Measurements from ENCODE around the gene GRB14.

Gene GRB14

DNA sequence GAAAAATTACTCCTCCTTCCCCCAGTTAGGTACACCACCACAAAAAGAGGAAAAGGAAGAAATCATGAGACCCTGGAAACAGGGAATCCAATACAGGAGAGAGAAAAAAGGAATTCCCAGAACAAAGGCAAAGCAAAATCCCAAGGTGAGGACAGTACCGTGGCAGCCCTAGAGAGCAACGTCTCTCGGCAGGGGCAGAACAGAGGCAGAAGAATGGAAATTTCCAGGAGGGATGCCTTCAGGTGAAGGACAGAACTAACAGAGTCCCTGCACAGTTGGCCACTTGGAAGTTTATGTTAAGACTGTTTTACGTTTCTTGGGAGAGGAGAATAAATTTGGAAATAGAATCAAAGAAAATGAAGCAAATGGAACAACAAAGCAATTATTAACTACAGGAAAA lies 27.7 kb downstream of the GRB14 start:
- TF ChIP-seq ZNF274 (IDR thresholded peaks at IDR 0.05; ENCODE audit: low read depth, low read length), result no peak

DNA sequence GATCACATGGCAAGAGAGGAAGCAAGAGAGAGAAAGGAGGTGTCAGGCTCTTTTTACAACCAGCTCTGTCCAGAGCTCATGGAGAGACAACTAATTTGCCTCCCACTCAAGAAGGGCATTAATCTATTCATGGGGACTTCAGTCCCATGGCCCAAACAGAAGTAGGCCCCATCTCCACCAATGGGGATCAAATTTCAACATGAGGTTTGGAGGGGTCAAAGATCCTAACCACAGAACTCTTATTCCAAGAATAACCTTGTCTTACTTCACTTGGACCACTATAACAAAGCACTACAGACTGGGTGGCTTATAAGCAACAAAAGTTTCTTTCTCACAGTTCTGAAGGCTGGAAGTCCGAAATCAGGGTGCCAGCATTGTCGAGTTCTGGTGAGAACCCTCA lies 31.8 kb downstream of the GRB14 start:
- TF ChIP-seq ZNF274 (IDR thresholded peaks at IDR 0.05; ENCODE audit: low read depth, low read length), result no peak
- no peak overlapping the region for H3K4me3 ChIP-seq (ENCODE audit: low read length)

More for the DNA sequence above, 27.7 kb downstream of the GRB14 start:
- H3K4me3 ChIP-seq (ENCODE audit: low read length), result no peak overlapping the region

DNA sequence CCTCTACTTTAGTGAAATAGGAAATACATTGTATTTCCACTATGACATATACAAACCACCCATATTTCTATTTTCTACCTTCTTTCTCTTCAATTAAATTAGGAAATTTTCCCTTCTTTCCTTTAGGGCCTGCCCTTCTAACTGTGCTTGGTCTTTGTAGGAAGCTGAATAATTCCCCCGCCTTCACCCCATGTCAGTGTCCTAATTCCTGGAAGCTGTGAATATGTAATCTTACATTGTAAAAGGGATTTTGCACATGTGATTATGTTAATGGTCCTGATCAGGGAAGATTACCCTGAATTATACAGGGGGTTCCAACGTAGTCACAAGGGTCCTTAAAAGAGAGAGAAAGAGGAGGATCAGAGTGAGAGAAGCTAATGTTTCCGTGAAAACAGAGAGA lies 40.2 kb downstream of the GRB14 start:
- no peak overlapping the region for H3K4me3 ChIP-seq (ENCODE audit: low read length)
- no peak for TF ChIP-seq ZNF274 (IDR thresholded peaks at IDR 0.05; ENCODE audit: low read depth, low read length)

DNA sequence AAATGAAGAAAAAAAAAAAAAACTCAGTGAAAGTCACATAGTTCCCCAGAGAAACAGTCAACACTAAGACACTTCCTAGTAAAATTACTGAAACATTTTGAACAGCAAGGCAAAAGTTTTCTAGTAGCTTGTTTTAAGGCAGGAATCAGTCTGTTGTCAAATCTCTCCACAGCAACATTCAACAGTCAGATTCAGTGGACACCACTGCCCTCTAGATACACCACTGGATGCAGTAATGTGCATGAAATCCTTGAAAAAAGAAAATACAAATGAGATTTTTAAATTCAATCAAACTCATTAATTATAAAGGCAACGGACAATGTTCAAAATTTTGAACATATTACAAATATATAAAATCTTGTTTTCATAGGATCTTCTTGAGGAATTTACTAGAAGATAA lies 46.4 kb downstream of the GRB14 start:
- TF ChIP-seq ZNF274 (IDR thresholded peaks at IDR 0.05; ENCODE audit: low read depth, low read length), result no peak
- H3K4me3 ChIP-seq (ENCODE audit: low read length), result no peak overlapping the region

DNA sequence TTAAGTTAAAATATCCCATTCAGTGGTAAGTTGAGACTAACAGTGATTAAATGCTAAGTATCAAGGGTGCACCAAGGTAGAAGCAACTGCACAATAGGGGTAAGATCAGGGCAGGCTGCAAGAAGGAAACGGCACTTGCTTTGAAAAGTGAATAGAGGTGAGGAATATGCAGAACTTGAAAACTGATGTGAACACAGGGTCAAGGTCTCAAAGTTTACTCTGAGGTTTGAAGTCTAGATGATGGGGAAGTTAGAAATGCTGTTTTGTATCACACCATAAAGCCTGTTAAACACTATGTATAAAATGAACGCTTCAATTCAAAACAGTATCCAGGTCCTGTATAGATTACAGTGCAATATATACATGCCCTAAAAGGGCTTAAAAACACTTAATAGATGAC lies 50.8 kb downstream of the GRB14 start:
- H3K4me3 ChIP-seq (ENCODE audit: low read length), result no peak overlapping the region
- TF ChIP-seq ZNF274 (IDR thresholded peaks at IDR 0.05; ENCODE audit: low read depth, low read length), result no peak

DNA sequence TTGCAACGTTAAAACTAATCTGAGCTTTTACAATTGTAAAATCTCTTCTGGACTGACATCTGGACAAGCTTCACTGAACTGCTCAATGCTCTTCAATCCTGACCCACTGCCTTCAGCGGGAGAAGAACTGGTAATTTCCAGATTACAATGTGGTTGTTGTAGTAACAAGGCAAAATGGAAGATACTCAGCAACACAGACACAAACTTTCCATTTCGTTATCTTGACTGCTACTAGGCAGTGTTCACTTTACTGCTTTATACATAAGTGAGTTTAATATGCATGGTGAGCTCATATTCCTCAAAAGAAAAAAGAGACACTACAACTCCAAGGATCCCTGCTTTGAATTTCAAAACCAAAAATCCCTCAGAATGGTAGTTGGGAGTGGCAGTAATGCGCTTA lies 51.9 kb downstream of the GRB14 start:
- H3K4me3 ChIP-seq (ENCODE audit: low read length), result no peak overlapping the region

DNA sequence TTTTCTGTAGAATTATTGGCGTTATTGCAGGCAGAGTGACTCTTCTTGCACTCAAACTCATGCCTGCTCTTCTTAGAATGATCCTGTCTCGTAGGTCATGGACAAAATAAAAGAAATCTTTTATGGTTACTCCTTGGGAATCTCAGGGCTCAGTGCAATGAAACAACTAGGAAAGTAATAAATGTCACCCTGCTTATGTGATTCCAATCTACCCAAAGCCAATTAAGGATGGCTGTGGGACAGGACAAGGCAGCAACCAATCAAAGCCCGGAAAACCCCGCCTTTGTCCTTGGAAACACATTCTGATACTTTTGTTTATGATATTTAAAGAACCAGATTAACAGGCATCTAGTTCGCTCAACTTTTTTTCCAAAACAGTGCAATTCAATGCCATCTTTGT lies 53.0 kb downstream of the GRB14 start:
- TF ChIP-seq ZNF274 (IDR thresholded peaks at IDR 0.05; ENCODE audit: low read depth, low read length), result no peak
- H3K4me3 ChIP-seq (ENCODE audit: low read length), result no peak overlapping the region

More for the DNA sequence above, 51.9 kb downstream of the GRB14 start:
- TF ChIP-seq ZNF274 (IDR thresholded peaks at IDR 0.05; ENCODE audit: low read depth, low read length), result no peak

DNA sequence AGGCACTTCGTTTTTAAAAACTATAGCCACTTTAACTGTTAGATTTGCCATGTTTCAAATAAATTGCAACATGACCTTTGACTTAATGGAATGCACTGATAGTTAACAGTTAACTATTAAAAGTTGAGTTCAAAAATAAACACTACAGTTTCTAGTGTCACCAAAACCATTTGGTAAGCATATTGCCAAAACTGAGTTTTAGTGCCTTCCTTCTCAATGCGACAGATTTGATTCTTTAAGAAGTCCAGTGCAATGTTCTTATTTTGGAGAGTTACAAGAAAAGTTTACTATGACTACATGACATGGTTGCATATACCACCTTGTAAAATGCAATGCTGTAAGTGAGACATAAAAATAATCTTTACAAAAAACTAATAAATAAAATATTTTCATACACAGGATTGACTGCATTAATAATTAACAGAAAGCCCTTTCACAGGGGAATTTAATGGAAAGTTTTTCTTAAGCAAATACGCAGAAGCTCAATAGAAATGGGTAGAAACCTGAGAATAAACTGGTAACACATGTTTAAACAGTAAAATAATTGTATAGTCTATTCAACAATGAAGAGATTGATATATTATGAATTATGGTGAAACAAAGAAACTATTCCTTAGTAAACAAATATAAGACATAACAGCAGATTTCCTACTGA lies 53.8 kb downstream of the GRB14 start:
- H3K4me3 ChIP-seq (ENCODE audit: low read length), result no peak overlapping the region
- no peak for TF ChIP-seq ZNF274 (IDR thresholded peaks at IDR 0.05; ENCODE audit: low read depth, low read length)

DNA sequence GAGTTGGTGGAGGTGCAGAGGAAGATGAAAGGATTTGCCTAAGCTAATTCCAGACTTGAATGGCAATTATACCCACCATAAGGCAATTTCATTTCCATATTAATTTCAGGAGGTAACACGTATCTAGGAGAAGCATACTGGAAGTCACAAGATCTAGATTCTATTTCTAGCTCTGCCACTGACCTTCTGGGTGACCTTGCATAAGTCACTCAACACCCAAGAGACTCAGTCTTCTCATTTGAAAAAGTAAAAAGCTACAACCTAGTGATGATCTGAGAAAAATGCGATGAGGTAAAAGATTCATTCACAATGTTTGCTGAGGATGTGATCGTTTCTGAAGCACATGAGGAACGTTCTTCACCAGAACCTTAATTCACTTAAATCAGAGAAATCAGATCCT lies 55.9 kb downstream of the GRB14 start:
- TF ChIP-seq ZNF274 (IDR thresholded peaks at IDR 0.05; ENCODE audit: low read depth, low read length), result no peak
- no peak overlapping the region for H3K4me3 ChIP-seq (ENCODE audit: low read length)

DNA sequence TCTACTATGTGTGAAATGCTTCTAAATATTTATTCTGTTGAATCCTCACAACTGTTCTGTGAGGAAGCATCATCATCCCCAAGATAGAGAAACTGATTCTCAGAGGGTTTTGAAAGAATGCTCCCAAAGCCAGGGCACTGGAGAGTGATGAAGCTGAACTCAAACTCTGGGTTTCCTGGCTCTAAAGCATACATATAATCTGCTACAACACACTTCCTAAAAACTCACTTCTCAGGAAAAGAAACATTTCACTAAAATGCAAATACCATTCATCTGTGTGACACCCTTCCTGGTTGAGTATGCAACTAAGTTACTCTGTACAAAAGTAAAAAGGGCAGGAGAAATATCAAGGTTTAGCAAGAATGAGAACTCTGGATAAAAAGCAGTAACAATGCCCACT lies 58.6 kb downstream of the GRB14 start:
- no peak for TF ChIP-seq ZNF274 (IDR thresholded peaks at IDR 0.05; ENCODE audit: low read depth, low read length)
- no peak overlapping the region for H3K4me3 ChIP-seq (ENCODE audit: low read length)

DNA sequence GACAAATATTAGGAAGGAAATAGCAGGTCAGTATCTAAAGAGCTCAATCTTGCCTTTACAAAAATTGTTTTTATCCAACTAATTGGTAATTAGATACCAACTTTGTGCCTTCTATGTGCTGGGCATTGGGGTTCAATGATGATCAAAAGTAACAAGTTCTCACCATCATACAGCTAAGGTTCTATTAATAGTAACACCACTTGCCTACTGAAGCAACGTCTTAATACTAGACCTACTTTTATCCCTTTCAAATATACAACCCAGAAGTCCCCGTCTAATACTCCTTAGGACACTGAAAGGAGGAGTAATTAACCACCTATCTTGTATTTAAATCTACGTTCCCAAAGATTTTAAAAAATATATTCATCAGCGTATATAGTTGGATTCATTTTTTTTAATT lies 59.3 kb downstream of the GRB14 start:
- no peak overlapping the region for H3K4me3 ChIP-seq (ENCODE audit: low read length)
- no peak for TF ChIP-seq ZNF274 (IDR thresholded peaks at IDR 0.05; ENCODE audit: low read depth, low read length)

DNA sequence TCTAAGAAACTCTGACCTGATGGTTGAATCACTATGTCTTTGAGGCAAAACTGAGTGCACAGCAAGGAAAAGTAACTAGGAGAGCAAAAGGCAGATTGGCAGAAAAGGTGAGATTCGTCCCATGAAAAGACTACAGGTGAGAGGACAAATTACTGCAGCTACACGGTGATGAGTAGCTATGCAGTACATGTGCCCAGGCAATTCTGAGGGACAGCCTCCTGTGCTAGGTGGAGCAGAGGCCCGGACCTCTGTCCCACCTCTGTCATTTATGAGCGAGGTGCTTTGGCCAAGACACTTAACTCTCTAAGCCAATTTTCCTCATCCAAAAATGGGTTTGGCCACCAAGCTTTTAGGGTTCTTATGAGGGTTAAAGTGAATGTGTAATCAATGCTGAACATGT lies 59.9 kb downstream of the GRB14 start:
- TF ChIP-seq ZNF274 (IDR thresholded peaks at IDR 0.05; ENCODE audit: low read depth, low read length), result no peak
- H3K4me3 ChIP-seq (ENCODE audit: low read length), result no peak overlapping the region

DNA sequence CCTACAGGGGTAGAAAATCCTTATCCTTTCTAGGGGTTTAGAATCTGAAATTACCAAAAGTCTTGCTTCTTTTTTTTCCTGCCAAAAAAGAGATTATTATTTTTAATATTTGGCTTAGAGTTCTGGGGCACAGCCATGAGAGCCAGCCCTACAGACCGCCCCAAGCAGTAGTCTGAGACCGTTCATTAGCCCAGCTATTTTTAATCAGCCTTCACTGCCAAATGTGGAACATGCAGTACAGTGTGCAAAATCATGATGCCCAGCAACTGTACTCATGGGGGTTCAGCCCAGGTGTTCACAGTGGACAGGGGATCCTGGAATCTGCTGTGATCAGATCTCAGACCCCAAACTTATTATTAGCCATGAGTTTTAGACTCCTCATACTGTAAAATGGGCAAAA lies 60.4 kb downstream of the GRB14 start:
- TF ChIP-seq ZNF274 (IDR thresholded peaks at IDR 0.05; ENCODE audit: low read depth, low read length), result no peak
- no peak overlapping the region for H3K4me3 ChIP-seq (ENCODE audit: low read length)

DNA sequence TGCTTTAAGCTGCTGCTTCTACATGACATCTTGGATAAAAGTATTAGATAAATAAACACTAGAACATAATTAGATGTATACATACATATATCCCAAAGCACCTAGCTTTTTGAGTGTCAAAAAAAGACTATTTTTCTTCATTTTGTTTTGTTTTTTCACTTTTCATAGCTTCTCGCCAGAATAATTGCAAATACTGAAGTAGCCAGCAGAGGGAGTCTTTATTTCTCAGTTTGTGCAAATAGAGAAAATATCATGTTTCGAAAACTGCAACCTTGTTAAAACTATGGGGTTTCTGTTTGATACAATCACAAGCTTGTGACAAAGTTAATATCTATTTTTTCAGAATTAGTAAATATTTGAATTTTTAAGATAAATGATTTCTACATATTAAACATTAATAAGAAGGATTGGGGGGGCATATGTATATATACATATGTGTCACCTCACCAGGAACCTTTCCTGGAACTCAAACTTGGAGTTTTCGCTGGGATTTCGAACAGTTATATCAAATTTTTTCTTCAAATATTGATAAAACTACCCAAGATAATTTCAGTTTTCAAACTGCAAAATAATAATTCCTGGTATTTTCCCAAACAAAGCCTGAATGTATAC lies 61.0 kb downstream of the GRB14 start:
- TF ChIP-seq ZNF274 (IDR thresholded peaks at IDR 0.05; ENCODE audit: low read depth, low read length), result no peak
- no peak overlapping the region for H3K4me3 ChIP-seq (ENCODE audit: low read length)

DNA sequence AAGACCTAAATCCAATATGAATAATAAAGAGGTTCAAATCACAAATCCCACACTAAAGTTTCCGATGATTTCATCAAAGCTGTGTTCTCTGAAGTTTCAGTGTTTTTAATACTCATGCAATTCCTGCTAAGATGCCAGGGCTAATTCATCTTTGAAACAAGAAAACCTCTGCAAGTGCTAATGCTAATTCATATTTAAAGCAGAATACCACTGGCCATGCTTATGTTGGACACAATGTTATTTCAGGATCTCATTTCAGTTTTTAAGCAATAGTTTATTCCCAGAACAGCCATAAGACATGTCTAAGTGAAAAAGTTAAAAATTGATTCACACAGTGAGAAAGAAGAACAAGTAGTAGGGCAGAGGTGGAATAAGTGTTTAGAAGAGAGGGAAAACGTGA lies 62.8 kb downstream of the GRB14 start:
- no peak for TF ChIP-seq ZNF274 (IDR thresholded peaks at IDR 0.05; ENCODE audit: low read depth, low read length)
- no peak overlapping the region for H3K4me3 ChIP-seq (ENCODE audit: low read length)

DNA sequence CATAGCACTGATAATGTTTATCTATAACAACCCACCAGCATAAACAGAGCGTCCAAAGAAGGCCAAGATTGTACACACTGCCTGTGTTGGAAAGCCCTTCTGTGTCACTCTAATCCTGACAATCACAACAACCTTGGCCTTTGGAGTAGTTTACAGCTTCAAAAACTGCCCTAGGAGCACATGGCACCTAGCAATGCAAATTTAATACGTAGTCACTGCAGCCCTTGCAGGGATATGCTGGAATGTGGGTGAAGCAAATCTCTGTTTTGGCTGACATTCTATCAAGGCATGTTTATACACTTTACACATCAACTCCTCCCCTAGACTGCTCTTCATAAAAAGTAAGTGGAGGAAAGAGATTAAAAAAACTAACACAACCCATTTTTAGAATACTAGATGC lies 66.8 kb downstream of the GRB14 start:
- TF ChIP-seq ZNF274 (IDR thresholded peaks at IDR 0.05; ENCODE audit: low read depth, low read length), result no peak

More for the DNA sequence above, 66.8 kb downstream of the GRB14 start:
- no peak overlapping the region for H3K4me3 ChIP-seq (ENCODE audit: low read length)

All from GM08714 (cell line).